H9 (cell line): Measurements from ENCODE around the gene PNMA1. TPM values are rescaled to one million over a fixed set of nuclear protein-coding genes. Genes with fewer than 3 reads are reported as not detected.
A peak's percentile ranks its signal among the peaks of the same experiment; 100 is the strongest.

ENCODE experiments used
- DNase-seq: peaks from one replicate; pipeline ENCODE4 v3.0.0-alpha.2; 2017
- H2AFZ ChIP-seq: one replicate; pipeline ENCODE4 v1.6.1; 2013; ENCODE audit warnings: mild to moderate bottlenecking, low read length, control low read depth, moderate library complexity
- H2AK5ac ChIP-seq: 2 replicates; pipeline ENCODE4 v1.6.1; 2013; ENCODE audit warnings: low read length, control low read depth, mixed read lengths; ENCODE audit not compliant: insufficient read length
- H2BK120ac ChIP-seq: one replicate; pipeline ENCODE4 v1.6.1; 2013; ENCODE audit warnings: low read depth, mild to moderate bottlenecking, low read length, control low read depth, inconsistent platforms; ENCODE audit not compliant: poor library complexity, severe bottlenecking
- H2BK12ac ChIP-seq: 2 replicates; pipeline ENCODE4 v1.6.1; 2013; ENCODE audit warnings: low read length, control low read depth, mixed read lengths, low read depth; ENCODE audit not compliant: insufficient read length
- H2BK15ac ChIP-seq: 2 replicates; pipeline ENCODE4 v1.6.1; 2013; ENCODE audit warnings: low read depth, low read length, control low read depth
- H2BK20ac ChIP-seq: one replicate; pipeline ENCODE4 v1.6.1; 2013; ENCODE audit warnings: low read depth, mild to moderate bottlenecking, low read length, control low read depth, inconsistent platforms; ENCODE audit not compliant: poor library complexity, severe bottlenecking
- H2BK5ac ChIP-seq: 2 replicates; pipeline ENCODE4 v1.6.1; 2013; ENCODE audit warnings: low read length, control low read depth, mixed read lengths; ENCODE audit not compliant: insufficient read length
- H3K14ac ChIP-seq: 2 replicates; pipeline ENCODE4 v1.6.1; 2013; ENCODE audit warnings: low read length, control low read depth; ENCODE audit not compliant: insufficient read depth
- H3K18ac ChIP-seq: 2 replicates; pipeline ENCODE4 v1.6.1; 2013; ENCODE audit warnings: low read depth, mild to moderate bottlenecking, mixed read lengths, low read length, control low read depth; ENCODE audit not compliant: insufficient read length
- H3K23ac ChIP-seq: 2 replicates; pipeline ENCODE4 v1.6.1; 2013; ENCODE audit warnings: low read length, control low read depth, mixed read lengths, low read depth; ENCODE audit not compliant: insufficient read length
- H3K23me2 ChIP-seq: 2 replicates; pipeline ENCODE4 v1.6.1; 2013; ENCODE audit warnings: low read depth, mild to moderate bottlenecking, mixed read lengths, low read length, control low read depth; ENCODE audit not compliant: insufficient read length, poor library complexity, severe bottlenecking
- H3K27ac ChIP-seq: 2 replicates; pipeline ENCODE4 v1.5.1; 2013; ENCODE audit warnings: low read length, control low read depth, mixed read lengths, low read depth; ENCODE audit not compliant: insufficient read length
- H3K27me3 ChIP-seq: 2 replicates; pipeline ENCODE4 v1.6.1; 2013; ENCODE audit warnings: low read length, control low read depth, inconsistent platforms; ENCODE audit not compliant: insufficient read depth
- H3K4ac ChIP-seq: 2 replicates; pipeline ENCODE4 v1.6.1; 2013; ENCODE audit warnings: low read depth, mild to moderate bottlenecking, control low read depth, inconsistent platforms, low read length, moderate library complexity
- H3K4me1 ChIP-seq: 2 replicates; pipeline ENCODE4 v1.6.1; 2013; ENCODE audit warnings: low read length, control low read depth, inconsistent platforms; ENCODE audit not compliant: insufficient read depth
- H3K4me2 ChIP-seq: 2 replicates; pipeline ENCODE4 v1.6.1; 2013; ENCODE audit warnings: low read length, control low read depth, mixed read lengths; ENCODE audit not compliant: insufficient read length, insufficient read depth
- H3K56ac ChIP-seq: 2 replicates; pipeline ENCODE4 v1.6.1; 2013; ENCODE audit warnings: low read depth, mild to moderate bottlenecking, mixed read lengths, low read length, control low read depth; ENCODE audit not compliant: insufficient read length
- H3K79me1 ChIP-seq: 2 replicates; pipeline ENCODE4 v1.6.1; 2013; ENCODE audit warnings: low read depth, mild to moderate bottlenecking, moderate library complexity, low read length, control low read depth, inconsistent platforms; ENCODE audit not compliant: insufficient read depth, poor library complexity, severe bottlenecking
- H3K79me2 ChIP-seq: 2 replicates; pipeline ENCODE4 v1.6.1; 2013; ENCODE audit warnings: low read length, control low read depth, inconsistent platforms; ENCODE audit not compliant: insufficient read depth
- H3K9ac ChIP-seq: 2 replicates; pipeline ENCODE4 v1.6.1; 2013; ENCODE audit warnings: low read length, control low read depth, mixed read lengths; ENCODE audit not compliant: insufficient read length; ENCODE audit errors: extremely low read depth
- H3K9me3 ChIP-seq: one replicate; pipeline ENCODE4 v1.6.1; 2013; ENCODE audit warnings: low read depth, low read length, inconsistent platforms; ENCODE audit not compliant: control insufficient read depth
- H3T11ph ChIP-seq: one replicate; pipeline ENCODE4 v1.6.1; 2013; ENCODE audit warnings: mild to moderate bottlenecking, low read length, control low read depth, inconsistent platforms
- H4K20me1 ChIP-seq: one replicate; pipeline ENCODE4 v1.6.1; 2013; ENCODE audit not compliant: control insufficient read depth, insufficient read length, insufficient read depth
- H4K5ac ChIP-seq: 2 replicates; pipeline ENCODE4 v1.6.1; 2013; ENCODE audit warnings: low read depth, mild to moderate bottlenecking, mixed read lengths, low read length, control low read depth; ENCODE audit not compliant: insufficient read length
- H4K8ac ChIP-seq: replicated peaks from 2 replicates; pipeline ENCODE4 v1.6.1; 2013; ENCODE audit warnings: low read length, control low read depth, mixed read lengths, low read depth; ENCODE audit not compliant: insufficient read length
- H4K91ac ChIP-seq: 2 replicates; pipeline ENCODE4 v1.6.1; 2013; ENCODE audit warnings: low read depth, mild to moderate bottlenecking, moderate library complexity, mixed read lengths, low read length, control low read depth; ENCODE audit not compliant: insufficient read length
- H3K27ac Mint-ChIP-seq, 3 experiments: 2 replicates in 2 of 3; 3 replicates in 1 of 3; pipeline ENCODE4 v1.8.0; 2020 to 2021; ENCODE audit warnings: mixed read lengths in 3 of 3, mild to moderate bottlenecking in 1 of 3, moderate library complexity in 1 of 3
- H3K27me3 Mint-ChIP-seq: 2 replicates; pipeline ENCODE4 v1.8.0; 2021; ENCODE audit warnings: low read depth, mild to moderate bottlenecking, moderate library complexity, mixed read lengths
- H3K36me3 Mint-ChIP-seq, 3 experiments: 2 replicates in 2 of 3; 3 replicates in 1 of 3; pipeline ENCODE4 v1.8.0; 2020 to 2021; ENCODE audit warnings: low read depth in 3 of 3, mixed read lengths in 3 of 3; ENCODE audit not compliant: insufficient read depth in 1 of 3
- H3K4me1 Mint-ChIP-seq, 2 experiments: 2 replicates each; pipeline ENCODE4 v1.8.0; 2020; ENCODE audit warnings: mixed read lengths in 2 of 2
- H3K4me3 Mint-ChIP-seq, 2 experiments: 2 replicates in 1 of 2; 3 replicates in 1 of 2; pipeline ENCODE4 v1.8.0; 2020 to 2021; ENCODE audit warnings: mild to moderate bottlenecking in 2 of 2, mixed read lengths in 2 of 2, moderate library complexity in 1 of 2
- H3K9me3 Mint-ChIP-seq, 2 experiments: 2 replicates in 1 of 2; 3 replicates in 1 of 2; pipeline ENCODE4 v1.8.0; 2020; ENCODE audit warnings: mild to moderate bottlenecking in 2 of 2, mixed read lengths in 2 of 2, moderate library complexity in 1 of 2
- WGBS: extraction: QIAGEN DNeasy Blood & Tissue Kit; methylation state at CpG from one replicate; pipeline ENCODE4 v1.1.7; 2013; ENCODE audit warnings: missing lambda C conversion rate, low lambda C conversion rate, mixed read lengths; ENCODE audit not compliant: insufficient read length; ENCODE audit errors: extremely low coverage; 5-methylcytosine and 5-hydroxymethylcytosine counted together
- total RNA-seq: library from RNA; stranded (reverse); gene quantifications from 2 replicates; pipeline ENCODE4 v1.2.1, GENCODE V29; 2021
- TF ChIP-seq, protein P1 (sequence below): fragments of 200-600 bp; sonication (generic); conservative IDR thresholded peaks from 3 replicates; pipeline ENCODE4 v1.8.0; 2021; ENCODE audit warnings: antibody characterized with exemption, mild to moderate bottlenecking

Gene PNMA1
- total RNA-seq, 1 experiment from 2014 or later: 56.1 TPM

DNA sequence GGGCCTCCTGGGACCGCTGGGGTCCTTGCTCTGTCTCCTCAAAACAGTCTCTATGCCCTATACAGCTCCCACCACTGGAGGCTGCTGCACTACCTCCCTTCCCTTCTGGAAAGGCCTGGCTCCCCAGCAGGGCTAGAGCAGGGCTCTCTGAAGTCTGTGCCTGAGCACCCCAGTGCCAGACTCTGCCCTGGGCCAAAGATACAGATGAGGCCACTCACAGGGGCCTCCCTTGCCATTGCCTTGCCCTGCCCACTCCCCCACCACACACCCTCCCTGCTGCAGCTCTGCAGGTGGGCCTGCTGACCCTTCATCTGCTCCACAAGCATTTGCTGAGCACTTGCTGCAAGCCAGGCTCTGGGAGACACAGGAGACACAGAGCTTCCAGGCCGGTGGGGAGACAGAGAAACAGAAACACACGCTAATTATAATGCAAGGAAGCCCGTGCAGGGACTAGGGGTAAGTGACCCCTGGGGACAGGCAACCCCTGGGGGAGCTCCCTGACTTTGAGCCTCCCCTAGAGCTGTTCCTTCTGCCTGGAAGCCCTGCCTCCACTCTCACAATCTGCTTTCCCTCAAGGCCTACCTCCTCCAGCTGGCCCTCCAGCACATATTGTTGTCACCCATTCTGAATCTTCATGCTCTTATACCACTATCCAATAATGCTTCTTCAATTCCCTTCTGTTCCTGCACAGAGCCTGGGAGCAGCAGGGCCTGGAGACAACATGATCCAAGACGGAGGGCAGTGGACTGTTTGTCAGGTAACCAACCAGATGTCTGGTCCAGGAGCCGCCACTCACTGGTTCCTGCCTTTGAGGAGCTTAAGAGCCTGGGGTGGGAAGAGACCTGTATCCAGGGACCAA is 32.6 kb upstream of the PNMA1 start:
- H3K4me1 ChIP-seq: peaks cover 6% of the 10 kb centered on the region; the same call in 1 of the 2 replicates
- H3K18ac ChIP-seq: no peak overlapping the region
- H3K79me1 ChIP-seq: no peaks in the 10 kb centered on the region
- H3K79me2 ChIP-seq: peaks cover 2% of the 10 kb centered on the region; the same call in 1 of the 2 replicates
- H3K14ac ChIP-seq: peak overlapping the region; percentile 45
- peak; percentile 38 for DNase-seq
- H4K20me1 ChIP-seq: no peaks in the 10 kb centered on the region
- TF ChIP-seq, protein P1, sequence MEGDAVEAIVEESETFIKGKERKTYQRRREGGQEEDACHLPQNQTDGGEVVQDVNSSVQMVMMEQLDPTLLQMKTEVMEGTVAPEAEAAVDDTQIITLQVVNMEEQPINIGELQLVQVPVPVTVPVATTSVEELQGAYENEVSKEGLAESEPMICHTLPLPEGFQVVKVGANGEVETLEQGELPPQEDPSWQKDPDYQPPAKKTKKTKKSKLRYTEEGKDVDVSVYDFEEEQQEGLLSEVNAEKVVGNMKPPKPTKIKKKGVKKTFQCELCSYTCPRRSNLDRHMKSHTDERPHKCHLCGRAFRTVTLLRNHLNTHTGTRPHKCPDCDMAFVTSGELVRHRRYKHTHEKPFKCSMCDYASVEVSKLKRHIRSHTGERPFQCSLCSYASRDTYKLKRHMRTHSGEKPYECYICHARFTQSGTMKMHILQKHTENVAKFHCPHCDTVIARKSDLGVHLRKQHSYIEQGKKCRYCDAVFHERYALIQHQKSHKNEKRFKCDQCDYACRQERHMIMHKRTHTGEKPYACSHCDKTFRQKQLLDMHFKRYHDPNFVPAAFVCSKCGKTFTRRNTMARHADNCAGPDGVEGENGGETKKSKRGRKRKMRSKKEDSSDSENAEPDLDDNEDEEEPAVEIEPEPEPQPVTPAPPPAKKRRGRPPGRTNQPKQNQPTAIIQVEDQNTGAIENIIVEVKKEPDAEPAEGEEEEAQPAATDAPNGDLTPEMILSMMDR: peak; percentile 42
- no peak overlapping the region for H2AK5ac ChIP-seq
- H2BK15ac ChIP-seq: no peak overlapping the region
- no peak overlapping the region for H4K91ac ChIP-seq
- Mint-ChIP-seq H3K9me3 (no peaks in the 10 kb centered on the region; a peak in 1 of 5 replicates), H3K27me3 (peaks cover 2% of the 10 kb centered on the region; the same call in 1 of the 2 replicates), H3K4me1 (peaks cover 51 to 53% of the 10 kb centered on the region in 2 experiments), H3K4me3 (peak overlapping the region in 1 of 2 experiments; percentile 32; a peak in 2 of 5 replicates), H3K36me3 (no peaks in the 10 kb centered on the region), H3K27ac (peak overlapping the region in 2 of 3 experiments; percentile 9 to 68; a peak in 3 of 7 replicates)
- no peak overlapping the region for H3K9ac ChIP-seq
- no peak overlapping the region for H3K23ac ChIP-seq
- no peak overlapping the region for H3K4me2 ChIP-seq
- H2BK120ac ChIP-seq: no peak overlapping the region
- no peak overlapping the region for H3T11ph ChIP-seq
- H3K4ac ChIP-seq: no peak overlapping the region
- no peaks in the 10 kb centered on the region for H3K23me2 ChIP-seq
- no peak overlapping the region for H4K5ac ChIP-seq
- no peak overlapping the region for H4K8ac ChIP-seq
- H2BK5ac ChIP-seq: no peak overlapping the region
- no peak overlapping the region for H2AFZ ChIP-seq
- no peak overlapping the region for H2BK20ac ChIP-seq
- no peak overlapping the region for H3K27ac ChIP-seq
- no peaks in the 10 kb centered on the region for H3K9me3 ChIP-seq
- no CpG with 5 or more reads among the region's 6 CpGs for WGBS
- H3K27me3 ChIP-seq: no peaks in the 10 kb centered on the region
- no peak overlapping the region for H3K56ac ChIP-seq
- no peak overlapping the region for H2BK12ac ChIP-seq
